Esophagus squamous epithelium (tissue), 5 donors: ENCODE measurements around the gene THUMPD2. TPM values are rescaled to one million over a fixed set of nuclear protein-coding genes. Genes with fewer than 3 reads are reported as not detected.

Experiments used
- DNase-seq: peaks from one replicate; lab custom pipeline; 2025; lab: John Stamatoyannopoulos, UW
- H3K27ac ChIP-seq, 4 donors: fragments of 200-600 bp; sonication (generic); one replicate each; pipeline ENCODE4 v1.5.1; 2016 to 2019; ENCODE audit warnings: mild to moderate bottlenecking in 1 of 4
- H3K27me3 ChIP-seq, 4 donors: fragments of 200-600 bp; sonication (generic); 1 replicate in 3 of 4; 2 replicates in 1 of 4; pipeline versions ENCODE4 v1.5.1 to v1.6.0; 2017 to 2021; ENCODE audit warnings: antibody characterized with exemption in 1 of 4
- H3K36me3 ChIP-seq, 3 donors: fragments of 200-600 bp; sonication (generic); one replicate each; pipeline ENCODE4 v1.5.1; 2016 to 2019
- H3K4me1 ChIP-seq, 3 donors: fragments of 200-600 bp; sonication (generic); one replicate each; pipeline ENCODE4 v1.5.1; 2017 to 2019
- H3K4me3 ChIP-seq, 4 donors: fragments of 200-600 bp; sonication (generic); 1 replicate in 3 of 4; 2 replicates in 1 of 4; pipeline ENCODE4 v1.5.1; 2016 to 2019; ENCODE audit warnings: mild to moderate bottlenecking in 2 of 4, moderate library complexity in 1 of 4
- H3K9me3 ChIP-seq, 3 donors: fragments of 200-600 bp; sonication (generic); one replicate each; pipeline ENCODE4 v1.5.1; 2016 to 2019
- POLR2A ChIP-seq, 4 donors: fragments of 450-650 bp; IDR thresholded peaks; one replicate each; pipeline ENCODE4 v1.6.1; 2017; ENCODE audit warnings: antibody characterized with exemption in 4 of 4, mild to moderate bottlenecking in 4 of 4, moderate library complexity in 3 of 4
- WGBS, 2 donors: methylation state at CpG; one replicate each; pipeline ENCODE4 v1.1.5; 2018; 5-methylcytosine and 5-hydroxymethylcytosine counted together
- intact Hi-C: fragments of 100-400 bp; cut with DNase I; formaldehyde crosslinking; loops from one replicate; pipeline ENCODE4 v1.15.0; 2022
- total RNA-seq, 4 donors: library from RNA; depleted of rRNA; stranded (reverse); fragments of >200 nt; gene quantifications; one replicate each; pipeline ENCODE4 v1.1.0, GENCODE V29; 2016
- TF ChIP-seq, protein P1 (sequence below), 6 experiments: fragments of 450-650 bp in 4 of 6; fragments of 200-600 bp in 2 of 6; sonication (generic) in 2 of 6; IDR thresholded peaks; one replicate each; pipeline ENCODE4 v1.5.1; 2016 to 2019; ENCODE audit warnings: antibody characterized with exemption in 6 of 6, mild to moderate bottlenecking in 4 of 6, moderate library complexity in 4 of 6
- donor health status: DM: yes; HTN: yes; CAD: no.

THUMPD2 gene
- total RNA-seq, 4 donors from 2014 or later, result 5.2 to 16.4 (median 12.2) TPM

DNA sequence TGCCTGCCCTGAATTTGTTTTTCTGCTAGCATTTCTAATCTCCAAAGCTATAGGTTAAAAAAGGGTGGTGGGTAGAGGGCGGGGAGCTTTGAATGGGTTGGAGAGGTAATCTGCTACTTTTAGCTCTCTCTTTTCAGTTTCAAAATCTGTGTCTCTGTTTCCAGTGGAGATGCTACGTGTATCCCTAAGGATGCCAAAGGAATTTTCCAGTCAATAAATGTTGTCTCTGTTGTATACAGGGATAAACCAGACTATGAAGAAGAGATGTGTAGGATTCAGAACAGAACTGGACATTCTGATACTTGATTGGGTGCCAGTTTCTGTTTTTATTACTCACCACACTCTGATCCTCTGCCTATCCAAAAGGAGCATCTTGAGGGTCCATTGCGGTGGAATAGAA is 63.2 kb downstream of the THUMPD2 start:
- H3K27ac ChIP-seq, result no peak overlapping the region
- H3K36me3 ChIP-seq, result no peaks in the 10 kb centered on the region
- no peak for DNase-seq
- 88 to 90% methylated on average over 3 of the region's 3 CpGs for WGBS, 2 donors
- peaks cover 0 to 20% (median 0%) of the 10 kb centered on the region in 3 donors for H3K4me1 ChIP-seq
- TF ChIP-seq POLR2A (IDR thresholded peaks at IDR 0.05), result no peak
- TF ChIP-seq, protein P1, sequence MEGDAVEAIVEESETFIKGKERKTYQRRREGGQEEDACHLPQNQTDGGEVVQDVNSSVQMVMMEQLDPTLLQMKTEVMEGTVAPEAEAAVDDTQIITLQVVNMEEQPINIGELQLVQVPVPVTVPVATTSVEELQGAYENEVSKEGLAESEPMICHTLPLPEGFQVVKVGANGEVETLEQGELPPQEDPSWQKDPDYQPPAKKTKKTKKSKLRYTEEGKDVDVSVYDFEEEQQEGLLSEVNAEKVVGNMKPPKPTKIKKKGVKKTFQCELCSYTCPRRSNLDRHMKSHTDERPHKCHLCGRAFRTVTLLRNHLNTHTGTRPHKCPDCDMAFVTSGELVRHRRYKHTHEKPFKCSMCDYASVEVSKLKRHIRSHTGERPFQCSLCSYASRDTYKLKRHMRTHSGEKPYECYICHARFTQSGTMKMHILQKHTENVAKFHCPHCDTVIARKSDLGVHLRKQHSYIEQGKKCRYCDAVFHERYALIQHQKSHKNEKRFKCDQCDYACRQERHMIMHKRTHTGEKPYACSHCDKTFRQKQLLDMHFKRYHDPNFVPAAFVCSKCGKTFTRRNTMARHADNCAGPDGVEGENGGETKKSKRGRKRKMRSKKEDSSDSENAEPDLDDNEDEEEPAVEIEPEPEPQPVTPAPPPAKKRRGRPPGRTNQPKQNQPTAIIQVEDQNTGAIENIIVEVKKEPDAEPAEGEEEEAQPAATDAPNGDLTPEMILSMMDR (IDR thresholded peaks at IDR 0.05), result no peak
- H3K9me3 ChIP-seq, result no peaks in the 10 kb centered on the region
- no peaks in the 10 kb centered on the region for H3K27me3 ChIP-seq
- intact Hi-C loops, result no loop called here
- no peak overlapping the region for H3K4me3 ChIP-seq

DNA sequence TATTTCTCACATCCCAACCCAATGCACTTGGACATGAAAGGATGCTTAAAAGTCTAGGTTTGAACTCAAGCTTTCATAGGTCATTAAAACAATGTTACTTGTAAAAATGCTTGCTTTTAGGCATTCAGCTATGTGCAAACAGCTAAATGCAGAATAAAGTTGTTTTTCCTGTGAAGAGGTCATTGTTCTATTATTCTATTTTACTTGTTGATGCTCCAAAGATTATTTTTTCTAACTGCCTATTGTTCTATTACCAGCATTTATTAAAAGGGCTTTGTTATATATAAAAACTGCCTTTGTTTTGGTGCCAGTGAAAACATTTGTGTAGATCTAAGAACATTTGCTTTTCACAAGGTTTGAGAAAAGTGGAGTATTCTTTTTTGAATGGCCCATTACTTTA is 64.0 kb downstream of the THUMPD2 start:
- Histone ChIP-seq H3K4me1 (peaks cover 0 to 20% (median 0%) of the 10 kb centered on the region in 3 donors), H3K27me3 (no peaks in the 10 kb centered on the region), H3K36me3 (no peaks in the 10 kb centered on the region), H3K27ac (no peak overlapping the region), H3K9me3 (no peaks in the 10 kb centered on the region), H3K4me3 (no peak overlapping the region)
- intact Hi-C loops, result no loop called here
- no peak for TF ChIP-seq POLR2A (IDR thresholded peaks at IDR 0.05)
- TF ChIP-seq, protein P1 (IDR thresholded peaks at IDR 0.05), result no peak
- no peak for DNase-seq

DNA sequence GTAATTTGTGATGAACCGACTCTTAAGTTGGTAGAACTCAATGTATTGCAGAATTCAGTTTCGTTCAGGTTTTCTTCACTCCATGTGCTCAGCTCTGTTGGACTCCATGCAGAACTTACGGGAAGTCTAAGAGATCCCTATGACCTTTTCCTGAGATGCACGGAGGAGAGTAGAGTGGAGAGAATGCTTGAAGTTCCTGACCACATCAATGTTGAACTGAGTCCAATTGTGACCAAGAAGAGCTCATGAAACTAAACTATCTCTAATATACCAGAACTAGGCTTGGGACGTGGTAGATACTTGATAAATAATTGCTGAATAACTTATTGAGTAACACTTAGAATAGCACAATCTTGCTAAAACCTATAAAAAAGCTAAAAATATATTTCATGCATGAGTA is 66.1 kb downstream of the THUMPD2 start:
- intact Hi-C loops, result no loop called here
- no peak overlapping the region for H3K4me3 ChIP-seq
- no peaks in the 10 kb centered on the region for H3K9me3 ChIP-seq
- no peak overlapping the region for H3K27ac ChIP-seq
- no peaks in the 10 kb centered on the region for H3K27me3 ChIP-seq
- no peaks in the 10 kb centered on the region for H3K36me3 ChIP-seq
- DNase-seq, result no peak
- no peak for TF ChIP-seq POLR2A (IDR thresholded peaks at IDR 0.05)
- TF ChIP-seq, protein P1 (IDR thresholded peaks at IDR 0.05), result no peak
- WGBS, 2 donors, result 83 to 84% methylated on average over 3 to 5 of the region's 5 CpGs
- no peaks in the 10 kb centered on the region for H3K4me1 ChIP-seq

DNA sequence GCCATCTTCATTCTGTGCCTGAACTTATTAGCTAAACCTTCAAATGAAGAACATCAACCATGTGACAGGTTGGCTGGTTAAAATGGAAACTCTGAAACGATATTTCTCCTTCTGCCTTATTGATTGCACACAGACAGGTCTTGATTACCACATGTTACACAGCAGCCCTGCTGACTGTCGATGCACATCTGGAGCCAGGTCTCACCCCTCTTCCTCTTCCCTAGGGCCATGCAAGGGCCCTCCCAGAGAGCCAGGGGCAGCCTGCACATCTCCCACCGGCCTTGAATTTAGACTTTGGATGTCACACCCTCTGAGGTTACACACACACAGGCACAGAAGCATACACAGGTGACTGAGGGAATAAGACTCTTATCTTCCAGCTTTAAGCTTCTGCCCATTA is 68.3 kb downstream of the THUMPD2 start:
- intact Hi-C loops, result no loop called here
- Histone ChIP-seq H3K36me3 (no peaks in the 10 kb centered on the region), H3K27me3 (no peaks in the 10 kb centered on the region), H3K27ac (no peak overlapping the region), H3K9me3 (no peaks in the 10 kb centered on the region), H3K4me1 (no peaks in the 10 kb centered on the region), H3K4me3 (no peak overlapping the region)
- TF ChIP-seq, protein P1 (IDR thresholded peaks at IDR 0.05), result no peak
- TF ChIP-seq POLR2A (IDR thresholded peaks at IDR 0.05), result no peak
- DNase-seq, result no peak
- WGBS, 2 donors, result 54 to 79% methylated on average over 1 to 3 of the region's 3 CpGs

DNA sequence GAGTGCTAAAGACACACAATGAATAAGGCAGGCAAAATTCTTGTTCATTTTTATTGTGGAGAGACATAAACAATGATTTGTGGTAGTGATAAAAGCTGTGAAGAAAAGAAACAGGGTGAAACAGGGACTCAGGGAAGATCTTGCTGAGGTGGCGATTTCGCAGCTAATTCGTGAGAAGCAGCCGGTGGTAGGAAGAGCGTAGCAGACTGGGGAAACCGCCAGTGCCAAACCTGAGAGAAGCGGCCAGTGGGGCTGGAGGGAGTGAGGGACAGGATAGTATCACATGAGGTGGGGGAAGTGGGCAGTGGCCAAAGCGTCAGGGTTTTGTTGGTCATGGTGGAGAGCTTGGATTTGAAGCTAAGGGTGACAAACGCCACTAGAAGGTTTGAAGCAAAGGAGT is 71.1 kb downstream of the THUMPD2 start:
- WGBS, 2 donors, result 94% methylated on average over 9 of the region's 9 CpGs
- TF ChIP-seq, protein P1 (IDR thresholded peaks at IDR 0.05), result no peak
- TF ChIP-seq POLR2A (IDR thresholded peaks at IDR 0.05), result no peak
- Histone ChIP-seq H3K36me3 (no peaks in the 10 kb centered on the region), H3K9me3 (no peaks in the 10 kb centered on the region), H3K4me3 (no peak overlapping the region), H3K27ac (no peak overlapping the region), H3K4me1 (no peaks in the 10 kb centered on the region), H3K27me3 (no peaks in the 10 kb centered on the region)
- intact Hi-C loops, result no loop called here
- no peak for DNase-seq
